Putamen (tissue), 1 donor: ENCODE results near the gene SH3BP4.
A peak's percentile ranks its signal among the peaks of the same experiment; 100 is the strongest.

Experiments
- DNase-seq: peaks from one replicate; pipeline ENCODE4 v3.0.0-alpha.2; 2016; ENCODE audit warnings: low spot score

Gene SH3BP4

GRCh38 chr2:234998404-234999211, 46.8 kb downstream of the SH3BP4 start:
- no peak for DNase-seq

- no peak for DNase-seq
Measured at GRCh38 chr2:234999740-235000425, 48.1 kb downstream of the SH3BP4 start.

GRCh38 chr2:235000426-235001236, 48.8 kb downstream of the SH3BP4 start:
- no peak for DNase-seq

GRCh38 chr2:235001237-235002133, 49.7 kb downstream of the SH3BP4 start:
- no peak for DNase-seq

- no peak for DNase-seq
Measured at GRCh38 chr2:235002198-235003095, 50.6 kb downstream of the SH3BP4 start.

GRCh38 chr2:235003096-235003775, 51.4 kb downstream of the SH3BP4 start:
- no peak for DNase-seq

GRCh38 chr2:235004329-235004903, 52.6 kb downstream of the SH3BP4 start:
- DNase-seq, result no peak

GRCh38 chr2:235005023-235005422, 53.2 kb downstream of the SH3BP4 start:
- no peak for DNase-seq

GRCh38 chr2:235005603-235006259, 53.9 kb downstream of the SH3BP4 start:
- DNase-seq, result peak; percentile 61

- no peak for DNase-seq
Measured at GRCh38 chr2:235006461-235006860, 54.6 kb downstream of the SH3BP4 start.

GRCh38 chr2:235006986-235007385, 55.2 kb downstream of the SH3BP4 start:
- no peak for DNase-seq

GRCh38 chr2:235007664-235008457, 56.0 kb downstream of the SH3BP4 start:
- DNase-seq, result no peak

- no peak for DNase-seq
Measured at GRCh38 chr2:235008584-235009044, 56.8 kb downstream of the SH3BP4 start.

GRCh38 chr2:235009081-235009480, 57.3 kb downstream of the SH3BP4 start:
- DNase-seq, result no peak

GRCh38 chr2:235010117-235010714, 58.4 kb downstream of the SH3BP4 start:
- DNase-seq, result no peak

- DNase-seq, result no peak
Measured at GRCh38 chr2:235011607-235011928, 59.8 kb downstream of the SH3BP4 start.

GRCh38 chr2:235011929-235012631, 60.3 kb downstream of the SH3BP4 start:
- no peak for DNase-seq
